ENCODE results near the gene SNRNP48.

The SNRNP48 gene

GRCh38 chr6:7559196-7559595 lies 30.8 kb upstream of the SNRNP48 start:
- no peak for DNase-seq (ENCODE audit: low read depth in 2 of 2)

GRCh38 chr6:7559651-7560385 lies 30.2 kb upstream of the SNRNP48 start:
- no peak for DNase-seq (ENCODE audit: low read depth in 2 of 2)

DNA sequence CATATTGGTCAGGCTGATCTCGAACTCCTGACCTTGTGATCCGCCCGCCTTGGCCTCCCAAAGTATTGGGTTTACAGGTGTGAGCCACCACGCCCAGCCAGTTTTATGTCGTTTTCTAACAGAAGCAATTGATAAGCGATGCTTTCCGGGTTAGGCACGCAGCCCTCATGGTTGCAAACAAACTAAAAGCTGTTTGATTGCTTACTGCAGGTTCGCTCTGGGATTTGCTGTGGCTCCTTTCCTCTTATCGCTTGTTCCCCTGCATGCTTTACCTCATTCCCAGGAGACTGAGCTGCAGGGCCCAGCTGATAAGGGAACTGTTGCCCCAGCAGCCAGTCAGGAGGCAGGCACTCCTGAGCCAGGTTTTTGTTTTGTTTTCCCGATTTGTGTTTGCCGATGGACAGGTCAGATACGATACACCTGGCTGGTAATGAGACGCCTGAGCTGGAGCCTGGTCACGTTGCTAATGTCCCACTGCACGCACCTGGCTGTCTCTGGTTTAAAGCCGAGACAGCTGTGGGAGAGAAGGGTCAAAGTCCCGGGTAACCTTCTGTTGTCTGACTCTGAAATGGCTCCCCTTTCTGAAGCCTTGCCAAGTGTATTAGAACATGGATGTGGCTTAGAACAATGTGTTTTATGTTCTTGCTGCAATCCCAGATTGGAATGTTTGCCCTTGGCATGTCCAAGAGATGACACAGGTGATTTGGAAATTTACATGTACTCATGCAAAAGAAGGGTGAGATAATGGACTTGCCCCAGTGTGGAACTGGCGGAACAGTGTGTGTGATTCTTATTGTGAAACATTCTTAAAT lies 28.6 kb upstream of the SNRNP48 start:
- DNase-seq (ENCODE audit: low read depth in 2 of 2) = no peak

DNA sequence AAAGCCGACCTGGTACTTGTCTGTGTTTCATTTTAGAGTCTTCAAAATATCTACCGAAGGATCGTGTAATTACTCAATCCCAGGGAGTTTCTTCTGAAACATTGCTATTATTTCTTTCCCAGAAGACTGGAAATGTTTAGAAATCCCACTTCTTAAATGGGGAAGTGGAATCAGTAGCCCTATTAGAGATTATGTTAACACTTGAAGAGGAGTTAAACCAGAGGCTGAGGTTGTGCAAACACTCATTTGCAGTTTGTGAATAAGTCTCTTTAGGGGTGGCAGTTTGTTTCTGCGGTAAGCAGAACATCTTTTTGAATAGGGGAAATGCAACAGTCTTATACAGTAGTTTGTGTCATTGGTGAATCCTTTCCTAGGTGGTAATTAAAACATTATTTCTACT lies 27.2 kb upstream of the SNRNP48 start:
- no peak for DNase-seq (ENCODE audit: low read depth in 2 of 2)

GRCh38 chr6:7566107-7566506 lies 23.9 kb upstream of the SNRNP48 start:
- DNase-seq (ENCODE audit: low read depth in 2 of 2) = no peak

- DNase-seq (ENCODE audit: low read depth in 2 of 2) = no peak
These were observed 23.3 kb upstream of the SNRNP48 start for GRCh38 chr6:7566617-7567173.

- DNase-seq (ENCODE audit: low read depth in 2 of 2) = no peak
These were observed 22.0 kb upstream of the SNRNP48 start for GRCh38 chr6:7568021-7568420.

DNA sequence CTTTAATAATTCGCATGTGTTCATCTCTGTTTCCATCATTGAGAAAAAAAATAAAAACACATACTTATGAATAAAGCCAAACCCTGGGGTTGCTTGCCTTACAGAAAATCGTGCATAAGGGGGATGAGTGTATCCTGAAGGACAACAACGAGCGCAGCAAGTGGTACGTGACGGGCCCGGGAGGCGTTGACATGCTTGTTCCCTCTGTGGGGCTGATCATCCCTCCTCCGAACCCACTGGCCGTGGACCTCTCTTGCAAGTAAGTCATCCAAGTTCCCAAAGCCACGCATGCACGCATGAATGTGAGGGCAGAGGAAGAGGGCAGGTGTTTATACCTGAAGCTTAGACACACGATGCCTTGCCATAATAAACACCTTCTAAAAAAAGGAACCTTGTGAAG lies 20.9 kb upstream of the SNRNP48 start:
- no peak for DNase-seq (ENCODE audit: low read depth in 2 of 2)

DNA sequence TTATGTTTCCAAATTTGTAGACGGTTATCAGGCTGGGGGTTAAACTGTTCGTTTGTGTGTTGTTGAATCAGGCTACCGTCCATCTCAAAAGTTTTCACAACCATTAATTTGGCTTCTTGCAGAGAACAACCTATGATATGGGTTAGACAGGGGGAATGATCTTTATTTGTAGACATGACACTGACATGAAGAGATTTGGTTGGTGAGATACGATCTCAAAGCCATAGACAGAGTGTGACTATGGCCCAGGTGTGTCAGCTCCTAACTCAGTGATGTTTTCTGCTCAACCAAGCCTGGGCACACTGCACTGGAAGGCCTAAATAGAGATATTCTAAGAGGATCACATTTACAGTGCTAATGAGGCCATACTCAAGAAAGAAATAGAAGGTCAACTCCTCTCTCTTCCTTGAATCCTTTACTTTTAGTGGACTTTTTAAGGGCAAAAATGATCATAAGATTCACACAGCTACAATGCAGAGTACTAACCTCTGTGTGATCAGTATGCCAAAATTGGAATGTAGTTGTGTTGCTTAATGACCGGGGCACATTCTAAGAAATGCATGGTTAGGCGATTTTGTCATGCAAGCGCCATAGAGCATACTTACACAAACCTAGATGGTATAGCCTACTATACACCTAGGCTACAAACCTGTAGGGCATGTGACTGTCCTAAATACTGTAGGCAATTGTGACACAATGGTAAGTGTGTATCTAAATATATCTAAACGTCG lies 17.6 kb upstream of the SNRNP48 start:
- no peak for DNase-seq (ENCODE audit: low read depth in 2 of 2)

DNA sequence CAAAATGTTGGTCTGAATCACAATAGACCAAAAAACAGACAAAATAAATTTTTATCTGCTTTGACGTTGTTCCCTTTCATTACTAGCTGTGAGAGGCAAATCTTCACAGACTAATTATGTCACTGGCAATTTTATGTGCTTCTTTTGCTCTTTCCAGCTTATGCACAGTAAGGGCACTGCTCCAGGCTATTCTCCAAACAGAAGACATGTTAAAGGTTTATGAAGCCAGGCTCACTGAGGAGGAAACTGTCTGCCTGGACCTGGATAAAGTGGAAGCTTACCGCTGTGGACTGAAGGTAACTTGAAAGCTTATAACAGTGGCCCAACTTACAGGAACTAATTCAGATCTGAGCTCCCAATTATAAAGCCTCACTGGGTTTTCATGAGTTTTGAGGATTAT lies 15.5 kb upstream of the SNRNP48 start:
- DNase-seq (ENCODE audit: low read depth in 2 of 2) = no peak

GRCh38 chr6:7578516-7578915 lies 11.5 kb upstream of the SNRNP48 start:
- no peak for DNase-seq (ENCODE audit: low read depth in 2 of 2)

GRCh38 chr6:7578931-7579330 lies 11.1 kb upstream of the SNRNP48 start:
- no peak for DNase-seq (ENCODE audit: low read depth in 2 of 2)

- DNase-seq (ENCODE audit: low read depth in 2 of 2) = no peak
These were observed 10.1 kb upstream of the SNRNP48 start for GRCh38 chr6:7579851-7580250.

- no peak for DNase-seq (ENCODE audit: low read depth in 2 of 2)
These were observed 9.5 kb upstream of the SNRNP48 start for GRCh38 chr6:7580537-7580926.

DNA sequence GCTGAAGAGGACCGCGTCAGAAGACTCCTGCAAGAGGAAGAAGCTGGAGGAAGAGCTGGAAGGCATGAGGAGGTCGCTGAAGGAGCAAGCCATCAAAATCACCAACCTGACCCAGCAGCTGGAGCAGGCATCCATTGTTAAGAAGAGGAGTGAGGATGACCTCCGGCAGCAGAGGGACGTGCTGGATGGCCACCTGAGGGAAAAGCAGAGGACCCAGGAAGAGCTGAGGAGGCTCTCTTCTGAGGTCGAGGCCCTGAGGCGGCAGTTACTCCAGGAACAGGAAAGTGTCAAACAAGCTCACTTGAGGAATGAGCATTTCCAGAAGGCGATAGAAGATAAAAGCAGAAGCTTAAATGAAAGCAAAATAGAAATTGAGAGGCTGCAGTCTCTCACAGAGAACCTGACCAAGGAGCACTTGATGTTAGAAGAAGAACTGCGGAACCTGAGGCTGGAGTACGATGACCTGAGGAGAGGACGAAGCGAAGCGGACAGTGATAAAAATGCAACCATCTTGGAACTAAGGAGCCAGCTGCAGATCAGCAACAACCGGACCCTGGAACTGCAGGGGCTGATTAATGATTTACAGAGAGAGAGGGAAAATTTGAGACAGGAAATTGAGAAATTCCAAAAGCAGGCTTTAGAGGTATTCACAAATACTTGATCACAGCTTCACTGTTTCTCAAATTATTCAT lies 8.9 kb upstream of the SNRNP48 start:
- no peak for DNase-seq (ENCODE audit: low read depth in 2 of 2)

- DNase-seq (ENCODE audit: low read depth in 2 of 2) = no peak
These were observed 4.6 kb upstream of the SNRNP48 start for GRCh38 chr6:7585287-7585930.

DNA sequence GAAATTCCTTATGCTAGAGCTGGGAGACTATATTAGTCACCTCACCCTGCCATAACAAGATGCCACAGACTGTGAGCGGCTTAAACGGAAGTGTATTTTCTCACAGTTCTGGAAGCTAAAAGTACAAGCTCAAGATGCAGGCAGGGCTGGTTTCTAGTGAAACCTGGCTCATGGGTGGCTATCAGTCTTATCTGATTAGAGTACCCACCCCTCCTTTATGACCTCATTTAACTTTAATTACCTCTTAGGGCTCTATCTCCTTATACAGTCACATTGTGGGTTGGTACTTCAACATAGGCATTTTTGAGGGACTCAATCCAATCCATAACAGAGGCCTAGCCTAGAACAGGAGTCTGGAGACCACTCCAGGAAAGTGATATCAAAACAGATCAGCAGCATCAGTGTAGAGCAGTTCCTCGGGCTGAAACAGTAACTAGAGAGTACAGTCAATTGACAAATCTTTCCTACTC lies 2.3 kb upstream of the SNRNP48 start:
- no peak for DNase-seq (ENCODE audit: low read depth in 2 of 2)

DNA sequence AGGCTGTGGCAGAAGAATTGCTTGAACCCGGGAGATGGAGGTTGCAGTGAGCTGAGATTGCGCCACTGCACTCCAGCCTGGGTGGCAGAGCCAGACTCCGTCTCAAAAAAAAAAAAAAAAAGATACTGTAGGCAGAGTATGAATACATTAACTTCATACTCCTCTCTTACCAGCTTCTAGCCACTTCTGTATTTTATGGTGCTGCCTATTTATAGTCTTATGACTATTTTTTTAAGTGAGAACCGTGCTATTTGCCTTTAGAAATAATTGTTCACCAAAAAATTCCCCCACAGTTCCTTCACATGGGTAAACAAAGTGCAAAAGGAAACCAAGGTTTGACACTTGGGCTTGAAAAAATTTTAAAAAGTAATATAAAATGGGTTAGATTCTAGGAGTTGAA lies 1.5 kb upstream of the SNRNP48 start:
- DNase-seq (ENCODE audit: low read depth in 2 of 2) = no peak

- DNase-seq (ENCODE audit: low read depth in 2 of 2) = no peak
These were observed 777 bp upstream of the SNRNP48 start for GRCh38 chr6:7589221-7589620.

DNA sequence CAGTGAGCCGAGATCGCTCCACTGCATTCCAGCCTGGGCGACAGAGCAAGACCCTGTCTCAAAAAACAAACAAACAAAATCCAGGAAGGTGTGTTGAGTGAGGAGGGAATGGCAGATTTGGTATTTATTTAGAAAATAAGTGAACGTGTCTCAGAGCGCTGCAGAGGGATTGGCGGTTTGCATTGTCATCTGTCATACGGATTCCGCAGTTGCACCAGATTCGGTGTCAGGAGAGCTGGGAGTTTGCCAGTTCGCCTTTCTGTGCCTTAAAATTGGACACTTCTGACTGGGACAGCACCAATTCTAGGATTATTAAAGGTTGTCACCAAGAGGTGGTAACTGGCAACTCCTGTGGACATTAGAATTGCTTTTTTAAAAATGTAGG lies 912 bp downstream of the SNRNP48 start:
- no peak for DNase-seq (ENCODE audit: low read depth in 2 of 2)

DNA sequence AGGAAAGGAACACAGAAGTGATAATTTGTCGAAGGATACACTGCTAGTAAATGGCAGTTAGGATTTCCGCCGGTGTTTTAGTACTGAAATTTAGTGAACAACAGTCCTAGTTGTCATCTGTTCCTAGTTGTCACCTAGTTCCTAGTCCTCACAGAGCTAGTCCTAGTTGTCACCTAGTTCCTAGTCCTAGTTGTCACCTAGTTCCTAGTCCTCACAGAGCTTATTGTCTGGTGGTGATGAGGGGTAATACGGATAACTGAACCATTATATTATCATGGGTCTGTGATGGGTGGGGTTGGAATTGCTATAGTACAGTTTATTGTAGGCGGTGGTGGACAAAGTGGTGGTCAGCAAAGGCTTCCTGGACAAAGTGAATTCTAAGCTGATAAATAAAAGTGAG lies 1.8 kb downstream of the SNRNP48 start:
- DNase-seq (ENCODE audit: low read depth in 2 of 2) = no peak

Data from stimulated activated CD8-positive, alpha-beta memory T cell treated with anti-CD3 and anti-CD28 coated beads, Interleukin-7, amount 100 ng/mL, for 1 hour (primary cell).